SK-N-SH treated with all-trans-retinoic acid at 6 μM for 48 hours (cell line): ENCODE measurements around the gene CABLES1.
"Not testable (repeated sequence)": the region's sequence is repeated elsewhere in the genome, so short reads cannot be mapped to it uniquely, and the experiment has no call there.

Experiments used
- ATAC-seq: fragments of 200-7000 bp; cut with Tn5 transposase; 3 replicates; pipeline ENCODE4 v1.9.1; 2020; ENCODE audit warnings: mild to moderate bottlenecking, moderate library complexity
- ARNTL ChIP-seq: fragments of 450-650 bp; formaldehyde crosslinking; IDR thresholded peaks from 2 replicates; pipeline ENCODE4 v1.5.0; 2020; ENCODE audit warnings: low read depth, mild to moderate bottlenecking, moderate library complexity, borderline replicate concordance
- BACH2 ChIP-seq: fragments of 250-450 bp; sonication (Bioruptor Pico); IDR thresholded peaks from 2 replicates; pipeline ENCODE4 v1.9.0; 2021; ENCODE audit warnings: mild to moderate bottlenecking, borderline replicate concordance
- CREB5 ChIP-seq: fragments of 250-450 bp; sonication (Bioruptor Pico); IDR thresholded peaks from 2 replicates; pipeline ENCODE4 v1.5.1; 2020; ENCODE audit warnings: low read depth, mild to moderate bottlenecking, moderate library complexity
- CSDC2 ChIP-seq: fragments of 250-450 bp; sonication (Bioruptor Pico); IDR thresholded peaks from 2 replicates; pipeline ENCODE4 v1.5.0; 2020; ENCODE audit warnings: mild to moderate bottlenecking, moderate library complexity
- ESRRG ChIP-seq: fragments of 250-450 bp; sonication (Bioruptor Pico); IDR thresholded peaks from 2 replicates; pipeline ENCODE4 v1.6.1; 2021; ENCODE audit warnings: mild to moderate bottlenecking
- GLIS3 ChIP-seq: fragments of 250-450 bp; sonication (Bioruptor Pico); IDR thresholded peaks from 2 replicates; pipeline ENCODE4 v1.5.0; 2020; ENCODE audit warnings: mild to moderate bottlenecking, moderate library complexity
- ISL1 ChIP-seq: fragments of 250-450 bp; sonication (Bioruptor Pico); IDR thresholded peaks from 2 replicates; pipeline ENCODE4 v2.1.2; 2022; ENCODE audit warnings: mild to moderate bottlenecking, moderate library complexity
- OSR1 ChIP-seq: fragments of 250-450 bp; sonication (Bioruptor Pico); IDR thresholded peaks from 2 replicates; pipeline ENCODE4 v1.8.0; 2022; ENCODE audit warnings: moderate library complexity, mild to moderate bottlenecking, inconsistent platforms
- PATZ1 ChIP-seq: fragments of 250-450 bp; sonication (Bioruptor Pico); IDR thresholded peaks from 2 replicates; pipeline ENCODE4 v1.8.0; 2020; ENCODE audit warnings: mild to moderate bottlenecking, moderate library complexity, borderline replicate concordance
- POU6F1 ChIP-seq: fragments of 250-450 bp; sonication (Bioruptor Pico); IDR thresholded peaks from 2 replicates; pipeline ENCODE4 v1.8.0; 2021; ENCODE audit warnings: low read depth, mild to moderate bottlenecking, moderate library complexity, borderline replicate concordance
- PPARA ChIP-seq: fragments of 250-450 bp; sonication (Bioruptor Pico); IDR thresholded peaks from 2 replicates; pipeline ENCODE4 v1.5.0; 2020; ENCODE audit warnings: mild to moderate bottlenecking, borderline replicate concordance
- RARB ChIP-seq: fragments of 250-450 bp; sonication (Bioruptor Pico); IDR thresholded peaks from 2 replicates; pipeline ENCODE4 v1.8.0; 2021; ENCODE audit warnings: mild to moderate bottlenecking, moderate library complexity
- SNAI2 ChIP-seq: fragments of 250-450 bp; sonication (Bioruptor Pico); IDR thresholded peaks from 2 replicates; pipeline ENCODE4 v1.5.0; 2020; ENCODE audit warnings: mild to moderate bottlenecking, moderate library complexity
- TCF4 ChIP-seq: fragments of 250-450 bp; sonication (Bioruptor Pico); IDR thresholded peaks from 2 replicates; pipeline ENCODE4 v1.8.0; 2021; ENCODE audit warnings: mild to moderate bottlenecking, moderate library complexity, borderline replicate concordance
- TOX ChIP-seq: fragments of 250-450 bp; sonication (Bioruptor Pico); IDR thresholded peaks from 2 replicates; pipeline ENCODE4 v1.8.0; 2021; ENCODE audit warnings: mild to moderate bottlenecking, moderate library complexity, borderline replicate concordance
- TSHZ2 ChIP-seq: fragments of 250-450 bp; sonication (Bioruptor Pico); IDR thresholded peaks from 2 replicates; pipeline ENCODE4 v1.5.0; 2020; ENCODE audit warnings: mild to moderate bottlenecking, moderate library complexity
- ZC3H10 ChIP-seq: fragments of 250-450 bp; sonication (Bioruptor Pico); IDR thresholded peaks from 2 replicates; pipeline ENCODE4 v1.5.1; 2021; ENCODE audit warnings: mild to moderate bottlenecking, moderate library complexity
- ZFP3 ChIP-seq: fragments of 250-450 bp; sonication (Bioruptor Pico); IDR thresholded peaks from 2 replicates; pipeline ENCODE4 v1.5.0; 2020; ENCODE audit warnings: mild to moderate bottlenecking, moderate library complexity
- ZFP30 ChIP-seq: fragments of 450-650 bp; formaldehyde crosslinking; IDR thresholded peaks from 2 replicates; pipeline ENCODE4 v1.5.0; 2022; ENCODE audit warnings: mild to moderate bottlenecking, moderate library complexity
- ZNF565 ChIP-seq: fragments of 450-650 bp; formaldehyde crosslinking; conservative IDR thresholded peaks from 2 replicates; pipeline ENCODE4 v1.5.0; 2020; ENCODE audit warnings: low read depth, mild to moderate bottlenecking, moderate library complexity
- ZNF70 ChIP-seq: fragments of 450-650 bp; formaldehyde crosslinking; IDR thresholded peaks from 2 replicates; pipeline ENCODE4 v1.5.0; 2020; ENCODE audit warnings: mild to moderate bottlenecking, moderate library complexity
- ZNF8 ChIP-seq: fragments of 450-650 bp; formaldehyde crosslinking; IDR thresholded peaks from 2 replicates; pipeline ENCODE4 v1.5.0; 2020; ENCODE audit warnings: mild to moderate bottlenecking, moderate library complexity

The CABLES1 gene

GRCh38 chr18:23267447-23267776 lies 132.1 kb downstream of the CABLES1 start:
- ATAC-seq = no peak
- TF ChIP-seq SNAI2 (CRISPR knock-in tag) (no peak), ESRRG (CRISPR knock-in tag) (no peak), ZFP3 (CRISPR knock-in tag) (no peak), ZNF565 (CRISPR knock-in tag) (no peak), TOX (CRISPR knock-in tag) (no peak), ZNF8 (no peak), CREB5 (CRISPR knock-in tag) (no peak), ZNF70 (no peak), RARB (CRISPR knock-in tag) (no peak), TCF4 (no peak), PATZ1 (CRISPR knock-in tag) (no peak), ISL1 (CRISPR knock-in tag) (no peak), ZFP30 (CRISPR knock-in tag) (no peak)

GRCh38 chr18:23268641-23269040 lies 133.4 kb downstream of the CABLES1 start:
- no peak for ATAC-seq
- TF ChIP-seq ZNF70 (no peak), RARB (CRISPR knock-in tag) (no peak), TCF4 (no peak), ZC3H10 (CRISPR knock-in tag) (no peak), ZNF565 (CRISPR knock-in tag) (no peak), ZNF8 (no peak), ZFP3 (CRISPR knock-in tag) (no peak)

GRCh38 chr18:23269068-23269467 lies 133.8 kb downstream of the CABLES1 start:
- ATAC-seq = not testable (repeated sequence)

GRCh38 chr18:23269928-23270327 lies 134.6 kb downstream of the CABLES1 start:
- ATAC-seq = no peak
- no peak for TF ChIP-seq BACH2 (CRISPR knock-in tag)
- TF ChIP-seq ZNF8 = no peak
- TF ChIP-seq RARB (CRISPR knock-in tag) = no peak
- no peak for TF ChIP-seq OSR1
- TF ChIP-seq TCF4 = no peak
- no peak for TF ChIP-seq TOX (CRISPR knock-in tag)
- TF ChIP-seq CREB5 (CRISPR knock-in tag) = no peak
- TF ChIP-seq PPARA = no peak
- TF ChIP-seq ZFP30 (CRISPR knock-in tag) = no peak
- no peak for TF ChIP-seq SNAI2 (CRISPR knock-in tag)
- TF ChIP-seq ARNTL (CRISPR knock-in tag) = no peak
- TF ChIP-seq ZC3H10 (CRISPR knock-in tag) = no peak
- TF ChIP-seq PATZ1 (CRISPR knock-in tag) = no peak
- TF ChIP-seq ISL1 (CRISPR knock-in tag) = no peak
- TF ChIP-seq CSDC2 (CRISPR knock-in tag) = no peak
- TF ChIP-seq ZNF565 (CRISPR knock-in tag) = no peak
- no peak for TF ChIP-seq POU6F1
- no peak for TF ChIP-seq GLIS3 (CRISPR knock-in tag)
- no peak for TF ChIP-seq TSHZ2 (CRISPR knock-in tag)
